Measurements from ENCODE around the gene SMIM8. TPM values are rescaled to one million over a fixed set of nuclear protein-coding genes. Genes with fewer than 3 reads are reported as not detected.

Gene SMIM8
- total RNA-seq, 1 donor from 2014 or later: 5.5 TPM

- H3K27ac Mint-ChIP-seq (ENCODE audit: unreplicated experiment): no peak overlapping the region
- H3K27me3 Mint-ChIP-seq (ENCODE audit: low read depth): peaks cover 2% of the 10 kb centered on the region
- no peaks in the 10 kb centered on the region for H3K36me3 Mint-ChIP-seq (ENCODE audit: low read depth)
- H3K4me3 Mint-ChIP-seq (ENCODE audit: unreplicated experiment): no peak overlapping the region
- H3K4me1 Mint-ChIP-seq (ENCODE audit: low read depth): peaks cover 7% of the 10 kb centered on the region
- no peak for DNase-seq (ENCODE audit: low spot score)
- TF ChIP-seq CTCF (IDR thresholded peaks at IDR 0.05): no peak
- no peaks in the 10 kb centered on the region for H3K9me3 Mint-ChIP-seq (ENCODE audit: low read depth)
Observed at GRCh38 chr6:87281426-87281825, 41.0 kb upstream of the SMIM8 start.

- Mint-ChIP-seq H3K36me3 (ENCODE audit: low read depth) (no peaks in the 10 kb centered on the region), H3K27ac (ENCODE audit: unreplicated experiment) (no peak overlapping the region), H3K4me1 (ENCODE audit: low read depth) (peaks cover 7% of the 10 kb centered on the region), H3K9me3 (ENCODE audit: low read depth) (no peaks in the 10 kb centered on the region), H3K27me3 (ENCODE audit: low read depth) (peaks cover 2% of the 10 kb centered on the region), H3K4me3 (ENCODE audit: unreplicated experiment) (no peak overlapping the region)
- TF ChIP-seq CTCF (IDR thresholded peaks at IDR 0.05): no peak
- no peak for DNase-seq (ENCODE audit: low spot score)
Observed at GRCh38 chr6:87282743-87283142, 39.6 kb upstream of the SMIM8 start.

- Mint-ChIP-seq H3K27ac (ENCODE audit: unreplicated experiment) (no peak overlapping the region), H3K36me3 (ENCODE audit: low read depth) (no peaks in the 10 kb centered on the region), H3K27me3 (ENCODE audit: low read depth) (peaks cover 2% of the 10 kb centered on the region), H3K9me3 (ENCODE audit: low read depth) (no peaks in the 10 kb centered on the region), H3K4me3 (ENCODE audit: unreplicated experiment) (no peak overlapping the region), H3K4me1 (ENCODE audit: low read depth) (peaks cover 7% of the 10 kb centered on the region)
- no peak for TF ChIP-seq CTCF (IDR thresholded peaks at IDR 0.05)
- DNase-seq (ENCODE audit: low spot score): no peak
Observed at GRCh38 chr6:87283461-87283860, 38.9 kb upstream of the SMIM8 start.

DNA sequence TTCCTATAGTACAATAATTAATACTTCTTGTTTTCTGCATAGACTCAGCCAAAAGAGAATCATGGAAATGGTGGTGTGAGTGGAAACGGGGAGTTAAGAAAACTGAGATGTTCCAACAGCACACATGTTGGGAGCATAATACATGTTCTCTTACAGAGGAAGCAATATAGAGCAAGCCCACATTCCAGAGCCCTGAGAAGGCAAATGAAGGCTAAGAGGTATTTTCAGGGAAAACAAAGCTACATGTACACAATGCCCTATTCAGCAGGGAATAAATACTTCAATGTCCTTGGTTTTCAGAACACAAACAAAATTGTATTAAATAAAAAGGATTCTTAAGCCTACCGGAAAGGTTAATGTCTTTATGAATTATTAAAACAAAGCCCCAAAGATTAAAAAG is 35.1 kb upstream of the SMIM8 start:
- H3K4me3 Mint-ChIP-seq (ENCODE audit: unreplicated experiment): no peak overlapping the region
- DNase-seq (ENCODE audit: low spot score): no peak
- peaks cover 17% of the 10 kb centered on the region for H3K4me1 Mint-ChIP-seq (ENCODE audit: low read depth)
- no peaks in the 10 kb centered on the region for H3K9me3 Mint-ChIP-seq (ENCODE audit: low read depth)
- peaks cover 2% of the 10 kb centered on the region for H3K27me3 Mint-ChIP-seq (ENCODE audit: low read depth)
- no peak for TF ChIP-seq CTCF (IDR thresholded peaks at IDR 0.05)
- H3K36me3 Mint-ChIP-seq (ENCODE audit: low read depth): no peaks in the 10 kb centered on the region
- H3K27ac Mint-ChIP-seq (ENCODE audit: unreplicated experiment): no peak overlapping the region

- H3K36me3 Mint-ChIP-seq (ENCODE audit: low read depth): no peaks in the 10 kb centered on the region
- H3K27me3 Mint-ChIP-seq (ENCODE audit: low read depth): peaks cover 2% of the 10 kb centered on the region
- peaks cover 16% of the 10 kb centered on the region for H3K4me1 Mint-ChIP-seq (ENCODE audit: low read depth)
- no peak overlapping the region for H3K4me3 Mint-ChIP-seq (ENCODE audit: unreplicated experiment)
- TF ChIP-seq CTCF (IDR thresholded peaks at IDR 0.05): no peak
- no peak overlapping the region for H3K27ac Mint-ChIP-seq (ENCODE audit: unreplicated experiment)
- no peak for DNase-seq (ENCODE audit: low spot score)
- no peaks in the 10 kb centered on the region for H3K9me3 Mint-ChIP-seq (ENCODE audit: low read depth)
Observed at GRCh38 chr6:87289571-87289970, 32.8 kb upstream of the SMIM8 start.
